Activated CD8-positive, alpha-beta T cell treated with anti-CD3 and anti-CD28 coated beads, Interleukin-2, amount 10 ng/mL, durations not matched to agents 7 days and 5 days (primary cell): Measurements from ENCODE around the gene COMMD3. TPM values are rescaled to one million over a fixed set of nuclear protein-coding genes. Genes with fewer than 3 reads are reported as not detected.

Experiments used
- ATAC-seq: fragments of 150-1000 bp; cut with Tn5 transposase; one replicate; pipeline ENCODE4 v1.10.0; 2021; ENCODE audit warnings: moderate library complexity
- CTCF ChIA-PET: fragments of 350-600 bp; sonication (Branson Sonifier 250); formaldehyde crosslinking; loops from one replicate; lab custom pipeline; 2021; ENCODE audit warnings: antibody characterized with exemption; lab: Charles Lee
- POLR2A ChIA-PET: fragments of 350-600 bp; sonication (Branson Sonifier 250); formaldehyde crosslinking; loops from one replicate; lab custom pipeline; 2021; ENCODE audit warnings: antibody characterized with exemption; lab: Charles Lee
- DNase-seq: peaks from one replicate; pipeline ENCODE4 v3.0.0-alpha.2; 2020
- H3K27ac Mint-ChIP-seq: one replicate; pipeline ENCODE4 v1.8.0; 2021; ENCODE audit warnings: mild to moderate bottlenecking, mixed read lengths
- H3K27me3 Mint-ChIP-seq: one replicate; pipeline ENCODE4 v1.8.0; 2021; ENCODE audit warnings: low read depth, mixed read lengths
- H3K36me3 Mint-ChIP-seq: one replicate; pipeline ENCODE4 v1.8.0; 2021; ENCODE audit warnings: low read depth, mixed read lengths
- H3K4me1 Mint-ChIP-seq: one replicate; pipeline ENCODE4 v1.8.0; 2021; ENCODE audit warnings: low read depth, mixed read lengths
- H3K4me3 Mint-ChIP-seq: one replicate; pipeline ENCODE4 v1.8.0; 2021; ENCODE audit warnings: mild to moderate bottlenecking, mixed read lengths
- H3K9me3 Mint-ChIP-seq: one replicate; pipeline ENCODE4 v1.8.0; 2022; ENCODE audit warnings: mixed read lengths; ENCODE audit not compliant: insufficient read depth
- total RNA-seq, 2 experiments: library from RNA; stranded (reverse); gene quantifications; one replicate each; pipeline ENCODE4 v1.2.3, GENCODE V29; 2021

COMMD3 gene
- total RNA-seq, 2 experiments from 2014 or later: 59.7 to 63.3 TPM

DNA sequence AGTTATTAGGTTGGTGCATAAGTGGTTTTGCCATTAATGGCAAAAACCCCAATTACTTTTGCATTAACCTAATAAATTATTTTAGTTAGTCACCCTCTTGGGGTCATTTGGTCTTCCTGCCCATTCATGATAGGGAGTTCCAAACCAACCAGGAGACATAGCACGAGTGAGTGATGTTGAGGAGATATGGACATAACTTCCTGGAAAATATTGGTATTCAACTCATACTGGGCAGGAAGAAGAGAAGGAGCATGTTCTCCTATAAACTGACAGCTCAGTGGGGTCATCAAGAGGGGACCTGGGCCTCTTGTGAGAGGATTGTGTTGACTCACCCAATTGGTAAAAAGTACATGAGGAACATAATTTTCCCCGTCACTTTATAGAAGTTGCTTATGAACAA lies 52.8 kb downstream of the COMMD3 start:
- no peak overlapping the region for H3K4me3 Mint-ChIP-seq
- no peak overlapping the region for H3K27ac Mint-ChIP-seq
- CTCF ChIA-PET: interaction anchor here (1.2 kb wide), 1 partner anchor 13 kb away, joined by 3 read pairs; no protein-coding TSS in a partner anchor
- no peaks in the 10 kb centered on the region for H3K27me3 Mint-ChIP-seq
- POLR2A ChIA-PET: interaction anchor here (1.4 kb wide), 1 partner anchor 29 kb away, joined by 7 read pairs; no protein-coding TSS in a partner anchor
- DNase-seq: no peak
- no peak for ATAC-seq
- no peaks in the 10 kb centered on the region for H3K36me3 Mint-ChIP-seq
- peaks cover 34% of the 10 kb centered on the region for H3K4me1 Mint-ChIP-seq
- no peaks in the 10 kb centered on the region for H3K9me3 Mint-ChIP-seq

DNA sequence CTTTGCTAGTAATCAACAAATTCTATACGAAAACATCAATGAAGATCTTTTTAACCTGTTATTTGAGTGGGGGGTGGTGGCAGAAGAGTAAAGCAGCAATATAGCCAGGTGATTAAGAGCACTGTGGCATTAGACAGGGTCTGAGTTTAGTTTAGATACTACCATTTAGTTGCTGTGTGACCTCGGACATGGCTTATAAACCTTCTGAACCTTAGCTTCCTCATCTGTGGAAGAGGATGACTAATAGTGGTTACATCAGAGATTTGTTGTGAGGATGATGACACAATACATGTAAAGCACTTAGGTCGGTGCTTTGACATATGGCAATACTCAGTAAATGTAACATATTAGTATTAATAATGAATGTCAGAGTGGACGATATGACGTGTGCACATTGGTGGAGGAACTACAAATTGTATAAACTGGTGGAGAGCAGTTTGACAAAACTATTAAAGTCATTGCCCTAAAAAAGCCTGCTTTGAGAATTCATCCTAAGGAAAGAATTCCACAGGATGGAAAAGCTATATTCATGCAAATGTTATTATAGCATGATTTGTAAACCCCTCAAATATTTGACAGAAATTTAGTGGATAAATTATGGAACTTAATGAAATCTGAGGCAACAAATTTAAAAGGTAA lies 53.4 kb downstream of the COMMD3 start:
- no peak for DNase-seq
- H3K9me3 Mint-ChIP-seq: no peaks in the 10 kb centered on the region
- POLR2A ChIA-PET: interaction anchor here (0.5 to 1.6 kb wide), 3 partner anchors 12 to 53 kb away, joined by 3 to 4 read pairs (median 4); partner anchors contain the start of gene COMMD3
- no peaks in the 10 kb centered on the region for H3K36me3 Mint-ChIP-seq
- CTCF ChIA-PET: interaction anchor here (0.9 to 1.2 kb wide), 3 partner anchors 9 to 836 kb away, joined by 3 read pairs; no protein-coding TSS in a partner anchor
- no peak overlapping the region for H3K4me3 Mint-ChIP-seq
- peaks cover 34% of the 10 kb centered on the region for H3K4me1 Mint-ChIP-seq
- no peak for ATAC-seq
- no peaks in the 10 kb centered on the region for H3K27me3 Mint-ChIP-seq
- no peak overlapping the region for H3K27ac Mint-ChIP-seq

Other genes starting within 250 kb of the COMMD3 start
- not detected for gene EBLN1, start 98.4 kb upstream of the COMMD3 start, total RNA-seq
- 10 to 100 TPM; 26.2 to 26.4 TPM for gene BMI1, start 4.7 kb downstream of the COMMD3 start, total RNA-seq
- under 1 TPM; 0.70 to 0.90 TPM for gene SPAG6, start 29.1 kb downstream of the COMMD3 start, total RNA-seq